Gastroesophageal sphincter (tissue), 3 donors: ENCODE results near the gene CEACAM5.

Source experiments
- CTCF ChIP-seq, 4 experiments: fragments of 200-600 bp in 2 of 4; fragments of 450-650 bp in 2 of 4; sonication (generic) in 1 of 4; IDR thresholded peaks; one replicate each; pipeline ENCODE4 v1.5.1; 2017 to 2019; ENCODE audit warnings: antibody characterized with exemption in 4 of 4, mild to moderate bottlenecking in 2 of 4, moderate library complexity in 2 of 4
- EP300 ChIP-seq: sonication (generic); formaldehyde crosslinking; IDR thresholded peaks from one replicate; pipeline ENCODE4 v1.6.1; 2017; ENCODE audit warnings: antibody characterized with exemption, mild to moderate bottlenecking
- POLR2A ChIP-seq, 2 donors: fragments of 450-650 bp; IDR thresholded peaks; one replicate each; pipeline ENCODE4 v1.6.1; 2017; ENCODE audit warnings: antibody characterized with exemption in 2 of 2, mild to moderate bottlenecking in 2 of 2, moderate library complexity in 1 of 2

- TF ChIP-seq POLR2A (IDR thresholded peaks at IDR 0.05): no peak
- no peak for TF ChIP-seq CTCF (IDR thresholded peaks at IDR 0.05)
- no peak for TF ChIP-seq EP300
These were observed 37.7 kb upstream of the CEACAM5 start for GRCh38 chr19:41670755-41671154.
